Lower leg skin (tissue), 3 donors: ENCODE data around the gene FNDC3B.

ENCODE experiments used
- CTCF ChIP-seq, 3 donors: fragments of 450-650 bp; IDR thresholded peaks; one replicate each; pipeline ENCODE4 v1.5.1; 2016; ENCODE audit warnings: antibody characterized with exemption in 3 of 3, mild to moderate bottlenecking in 3 of 3, moderate library complexity in 2 of 3
- POLR2A ChIP-seq, 2 donors: fragments of 450-650 bp; IDR thresholded peaks; one replicate each; pipeline ENCODE4 v1.6.1; 2016 to 2017; ENCODE audit warnings: antibody characterized with exemption in 2 of 2, mild to moderate bottlenecking in 1 of 2, moderate library complexity in 1 of 2

DNA sequence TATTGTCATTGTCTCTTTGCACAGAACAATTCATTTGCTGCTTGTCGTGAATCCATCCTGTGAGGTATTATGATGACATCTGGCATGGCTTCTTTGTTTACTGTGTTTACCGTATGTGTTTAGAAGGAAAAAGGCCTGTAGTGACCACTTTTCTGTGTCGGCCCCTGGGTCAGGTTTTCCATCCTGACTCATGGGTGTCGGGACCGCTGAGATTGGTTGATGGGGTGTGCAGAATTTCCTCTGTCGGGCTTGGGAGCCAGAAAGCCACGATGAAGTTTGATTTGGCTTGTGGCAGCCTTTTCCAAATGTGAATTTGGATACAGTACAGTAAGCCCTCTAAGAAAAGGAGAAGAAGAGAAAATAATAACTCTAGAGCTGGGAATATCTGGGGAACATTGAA, 113.5 kb downstream of the FNDC3B start:
- TF ChIP-seq CTCF (IDR thresholded peaks at IDR 0.05) (no peak), POLR2A (IDR thresholded peaks at IDR 0.05) (no peak)
